ENCODE results near the gene MMP11. TPM values are rescaled to one million over a fixed set of nuclear protein-coding genes. Genes with fewer than 3 reads are reported as not detected.

The MMP11 gene
- total and polyA plus RNA-seq, 4 donors, result 0.33 to 33.7 (median 0.61) TPM

DNA sequence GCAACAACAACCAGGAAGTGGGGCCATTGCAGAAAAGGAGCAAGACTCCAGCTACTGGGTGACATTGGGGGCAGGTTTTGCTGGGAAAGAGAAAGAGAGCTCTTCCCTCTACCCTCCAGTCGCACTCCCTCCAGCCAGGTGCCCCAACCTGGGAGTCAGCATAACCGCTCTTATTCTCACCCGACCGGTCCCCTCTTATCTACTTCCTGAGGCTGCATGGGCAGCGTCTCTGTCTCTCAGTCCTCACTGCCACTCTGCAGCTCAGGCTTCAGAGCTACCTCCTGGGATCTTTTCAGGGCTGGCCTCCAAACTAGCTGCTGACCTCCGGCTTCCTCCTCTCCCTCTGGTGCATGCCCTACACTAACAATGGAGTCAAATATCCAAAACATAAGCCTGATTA is 26.9 kb upstream of the MMP11 start:
- peaks cover 0 to 4% (median 2%) of the 10 kb centered on the region in 4 donors for H3K4me1 ChIP-seq (ENCODE audit: control insufficient read depth in 4 of 4, insufficient read depth in 4 of 4, low read length in 3 of 4)
- WGBS, result 78% methylated on average over 6 of the region's 6 CpGs
- no peak for DNase-seq (ENCODE audit: low spot score)

DNA sequence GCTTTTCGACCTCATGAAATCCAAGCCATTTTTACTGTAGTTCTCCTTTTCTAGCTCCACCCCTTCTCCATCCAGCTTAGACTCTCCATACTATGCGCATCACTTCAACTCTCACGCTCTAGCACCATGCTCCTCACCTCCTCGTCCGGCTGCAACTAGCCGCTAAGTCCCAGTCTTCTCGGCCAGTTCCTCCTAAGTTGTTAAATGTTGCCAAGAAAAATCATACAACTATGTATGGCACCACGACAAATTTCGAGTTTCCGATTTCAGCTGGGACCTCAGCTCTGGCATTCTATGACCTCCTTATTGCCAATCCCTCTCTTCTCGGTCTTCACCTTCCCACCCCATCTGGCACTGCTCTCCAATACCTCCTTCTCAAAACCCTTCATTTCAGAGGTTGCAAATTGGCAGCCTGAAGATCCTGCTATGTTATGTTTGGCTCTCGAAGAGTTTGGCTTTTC is 22.8 kb upstream of the MMP11 start:
- Histone ChIP-seq H3K36me3 (ENCODE audit: control insufficient read depth in 4 of 4, insufficient read depth in 3 of 4, low read depth in 1 of 4, low read length in 3 of 4) (peaks cover 0 to under 1% (median under 1%) of the 10 kb centered on the region in 4 donors), H3K27ac (ENCODE audit: low read depth in 1 of 2, low read length in 2 of 2) (no peak overlapping the region), H3K9me3 (ENCODE audit: control insufficient read depth in 4 of 4, low read length in 3 of 4) (no peaks in the 10 kb centered on the region), H3K4me3 (ENCODE audit: low read depth in 1 of 3, low read length in 3 of 3) (no peak overlapping the region), H3K9ac (ENCODE audit: low read depth in 1 of 2, low read length in 2 of 2) (no peak overlapping the region), H3K4me1 (ENCODE audit: control insufficient read depth in 4 of 4, insufficient read depth in 4 of 4, low read length in 3 of 4) (peaks cover 0 to 10% (median 2%) of the 10 kb centered on the region in 4 donors), H3K27me3 (ENCODE audit: control insufficient read depth in 4 of 4, insufficient read depth in 4 of 4, low read length in 3 of 4) (no peaks in the 10 kb centered on the region)
- 85% methylated on average over 12 of the region's 12 CpGs for WGBS
- no peak for DNase-seq (ENCODE audit: low spot score)
- no peak for TF ChIP-seq ZBTB33 (IDR thresholded peaks at IDR 0.05)
- no peak for TF ChIP-seq JUND (IDR thresholded peaks at IDR 0.05)
- TF ChIP-seq, protein P1, sequence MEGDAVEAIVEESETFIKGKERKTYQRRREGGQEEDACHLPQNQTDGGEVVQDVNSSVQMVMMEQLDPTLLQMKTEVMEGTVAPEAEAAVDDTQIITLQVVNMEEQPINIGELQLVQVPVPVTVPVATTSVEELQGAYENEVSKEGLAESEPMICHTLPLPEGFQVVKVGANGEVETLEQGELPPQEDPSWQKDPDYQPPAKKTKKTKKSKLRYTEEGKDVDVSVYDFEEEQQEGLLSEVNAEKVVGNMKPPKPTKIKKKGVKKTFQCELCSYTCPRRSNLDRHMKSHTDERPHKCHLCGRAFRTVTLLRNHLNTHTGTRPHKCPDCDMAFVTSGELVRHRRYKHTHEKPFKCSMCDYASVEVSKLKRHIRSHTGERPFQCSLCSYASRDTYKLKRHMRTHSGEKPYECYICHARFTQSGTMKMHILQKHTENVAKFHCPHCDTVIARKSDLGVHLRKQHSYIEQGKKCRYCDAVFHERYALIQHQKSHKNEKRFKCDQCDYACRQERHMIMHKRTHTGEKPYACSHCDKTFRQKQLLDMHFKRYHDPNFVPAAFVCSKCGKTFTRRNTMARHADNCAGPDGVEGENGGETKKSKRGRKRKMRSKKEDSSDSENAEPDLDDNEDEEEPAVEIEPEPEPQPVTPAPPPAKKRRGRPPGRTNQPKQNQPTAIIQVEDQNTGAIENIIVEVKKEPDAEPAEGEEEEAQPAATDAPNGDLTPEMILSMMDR (IDR thresholded peaks at IDR 0.05; ENCODE audit: low read depth, low read length, missing input control), result no peak
- TF ChIP-seq FOXA2 (IDR thresholded peaks at IDR 0.05), result no peak
- TF ChIP-seq ATF3 (IDR thresholded peaks at IDR 0.05), result no peak
- no peak for TF ChIP-seq HNF4A (conservative IDR thresholded peaks at IDR 0.05)
- TF ChIP-seq RXRA (IDR thresholded peaks at IDR 0.05), result no peak
- TF ChIP-seq, protein P2, sequence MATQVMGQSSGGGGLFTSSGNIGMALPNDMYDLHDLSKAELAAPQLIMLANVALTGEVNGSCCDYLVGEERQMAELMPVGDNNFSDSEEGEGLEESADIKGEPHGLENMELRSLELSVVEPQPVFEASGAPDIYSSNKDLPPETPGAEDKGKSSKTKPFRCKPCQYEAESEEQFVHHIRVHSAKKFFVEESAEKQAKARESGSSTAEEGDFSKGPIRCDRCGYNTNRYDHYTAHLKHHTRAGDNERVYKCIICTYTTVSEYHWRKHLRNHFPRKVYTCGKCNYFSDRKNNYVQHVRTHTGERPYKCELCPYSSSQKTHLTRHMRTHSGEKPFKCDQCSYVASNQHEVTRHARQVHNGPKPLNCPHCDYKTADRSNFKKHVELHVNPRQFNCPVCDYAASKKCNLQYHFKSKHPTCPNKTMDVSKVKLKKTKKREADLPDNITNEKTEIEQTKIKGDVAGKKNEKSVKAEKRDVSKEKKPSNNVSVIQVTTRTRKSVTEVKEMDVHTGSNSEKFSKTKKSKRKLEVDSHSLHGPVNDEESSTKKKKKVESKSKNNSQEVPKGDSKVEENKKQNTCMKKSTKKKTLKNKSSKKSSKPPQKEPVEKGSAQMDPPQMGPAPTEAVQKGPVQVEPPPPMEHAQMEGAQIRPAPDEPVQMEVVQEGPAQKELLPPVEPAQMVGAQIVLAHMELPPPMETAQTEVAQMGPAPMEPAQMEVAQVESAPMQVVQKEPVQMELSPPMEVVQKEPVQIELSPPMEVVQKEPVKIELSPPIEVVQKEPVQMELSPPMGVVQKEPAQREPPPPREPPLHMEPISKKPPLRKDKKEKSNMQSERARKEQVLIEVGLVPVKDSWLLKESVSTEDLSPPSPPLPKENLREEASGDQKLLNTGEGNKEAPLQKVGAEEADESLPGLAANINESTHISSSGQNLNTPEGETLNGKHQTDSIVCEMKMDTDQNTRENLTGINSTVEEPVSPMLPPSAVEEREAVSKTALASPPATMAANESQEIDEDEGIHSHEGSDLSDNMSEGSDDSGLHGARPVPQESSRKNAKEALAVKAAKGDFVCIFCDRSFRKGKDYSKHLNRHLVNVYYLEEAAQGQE (IDR thresholded peaks at IDR 0.05), result no peak
- TF ChIP-seq HNF4G (IDR thresholded peaks at IDR 0.05), result no peak
- TF ChIP-seq EGR1 (IDR thresholded peaks at IDR 0.05; ENCODE audit: low read depth in 2 of 2), result no peak

More for the DNA sequence above, 26.9 kb upstream of the MMP11 start:
- TF ChIP-seq TAF1 (conservative IDR thresholded peaks at IDR 0.05) (no peak), RXRA (IDR thresholded peaks at IDR 0.05) (no peak), JUND (IDR thresholded peaks at IDR 0.05) (no peak), GABPA (IDR thresholded peaks at IDR 0.05 in 1 of 2, conservative IDR thresholded peaks at IDR 0.05 in 1 of 2) (no peak), FOXA2 (IDR thresholded peaks at IDR 0.05) (no peak), RAD21 (IDR thresholded peaks at IDR 0.05) (no peak), EGR1 (IDR thresholded peaks at IDR 0.05; ENCODE audit: low read depth in 2 of 2) (no peak)
- TF ChIP-seq, protein P3, sequence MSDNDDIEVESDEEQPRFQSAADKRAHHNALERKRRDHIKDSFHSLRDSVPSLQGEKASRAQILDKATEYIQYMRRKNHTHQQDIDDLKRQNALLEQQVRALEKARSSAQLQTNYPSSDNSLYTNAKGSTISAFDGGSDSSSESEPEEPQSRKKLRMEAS (IDR thresholded peaks at IDR 0.05), result no peak
- TF ChIP-seq, protein P1 (IDR thresholded peaks at IDR 0.05; ENCODE audit: low read depth, low read length, missing input control), result no peak
- TF ChIP-seq, protein P2 (IDR thresholded peaks at IDR 0.05), result no peak
- Histone ChIP-seq H3K36me3 (ENCODE audit: control insufficient read depth in 4 of 4, insufficient read depth in 3 of 4, low read depth in 1 of 4, low read length in 3 of 4) (peaks cover 5 to 26% (median 7%) of the 10 kb centered on the region in 4 donors), H3K27ac (ENCODE audit: low read depth in 1 of 2, low read length in 2 of 2) (no peak overlapping the region), H3K9ac (ENCODE audit: low read depth in 1 of 2, low read length in 2 of 2) (no peak overlapping the region), H3K4me3 (ENCODE audit: low read depth in 1 of 3, low read length in 3 of 3) (no peak overlapping the region), H3K9me3 (ENCODE audit: control insufficient read depth in 4 of 4, low read length in 3 of 4) (no peaks in the 10 kb centered on the region), H3K27me3 (ENCODE audit: control insufficient read depth in 4 of 4, insufficient read depth in 4 of 4, low read length in 3 of 4) (no peaks in the 10 kb centered on the region)

Data from liver (tissue), 9 donors.